HEK293T (cell line): ENCODE data around the gene CCDC138.

Source experiments
- ARNT ChIP-seq: fragments of 450-650 bp; IDR thresholded peaks from 2 replicates; pipeline ENCODE4 v1.6.1; 2017; ENCODE audit warnings: mild to moderate bottlenecking
- BHLHE40 ChIP-seq: fragments of 450-650 bp; IDR thresholded peaks from 2 replicates; pipeline ENCODE4 v1.6.1; 2016; ENCODE audit warnings: mild to moderate bottlenecking, moderate library complexity, borderline replicate concordance
- CTBP1 ChIP-seq: fragments of 450-650 bp; IDR thresholded peaks from 2 replicates; pipeline ENCODE4 v1.6.1; 2016; ENCODE audit warnings: borderline replicate concordance
- ELF4 ChIP-seq: fragments of 450-650 bp; IDR thresholded peaks from 2 replicates; pipeline ENCODE4 v1.6.1; 2017; ENCODE audit warnings: antibody characterized with exemption
- FOXA1 ChIP-seq: fragments of 450-650 bp; IDR thresholded peaks from 2 replicates; pipeline ENCODE4 v1.6.1; 2016; ENCODE audit warnings: mild to moderate bottlenecking
- FOXM1 ChIP-seq: fragments of 450-650 bp; IDR thresholded peaks from 2 replicates; pipeline ENCODE4 v1.6.1; 2017; ENCODE audit warnings: mild to moderate bottlenecking, borderline replicate concordance
- HDGF ChIP-seq: fragments of 450-650 bp; IDR thresholded peaks from 2 replicates; pipeline ENCODE4 v1.6.1; 2017; ENCODE audit warnings: antibody characterized with exemption, borderline replicate concordance
- L3MBTL2 ChIP-seq: fragments of 450-650 bp; conservative IDR thresholded peaks from 2 replicates; pipeline ENCODE4 v1.6.1; 2016; ENCODE audit warnings: mild to moderate bottlenecking
- LEF1 ChIP-seq: fragments of 450-650 bp; IDR thresholded peaks from 2 replicates; pipeline ENCODE4 v1.6.1; 2017; ENCODE audit warnings: mild to moderate bottlenecking, borderline replicate concordance
- NFRKB ChIP-seq: fragments of 450-650 bp; IDR thresholded peaks from 2 replicates; pipeline ENCODE4 v1.6.1; 2016; ENCODE audit warnings: mild to moderate bottlenecking, moderate library complexity
- SP1 ChIP-seq: fragments of 450-650 bp; IDR thresholded peaks from 2 replicates; pipeline ENCODE4 v1.6.1; 2017
- SUZ12 ChIP-seq: fragments of 450-650 bp; IDR thresholded peaks from 2 replicates; pipeline ENCODE4 v1.6.1; 2016; ENCODE audit warnings: mild to moderate bottlenecking
- TARDBP ChIP-seq: fragments of 450-650 bp; IDR thresholded peaks from 2 replicates; pipeline ENCODE4 v1.6.1; 2016
- TF ChIP-seq, protein P1 (sequence below): fragments of 450-650 bp; IDR thresholded peaks from 2 replicates; pipeline ENCODE4 v1.6.1; 2016

DNA sequence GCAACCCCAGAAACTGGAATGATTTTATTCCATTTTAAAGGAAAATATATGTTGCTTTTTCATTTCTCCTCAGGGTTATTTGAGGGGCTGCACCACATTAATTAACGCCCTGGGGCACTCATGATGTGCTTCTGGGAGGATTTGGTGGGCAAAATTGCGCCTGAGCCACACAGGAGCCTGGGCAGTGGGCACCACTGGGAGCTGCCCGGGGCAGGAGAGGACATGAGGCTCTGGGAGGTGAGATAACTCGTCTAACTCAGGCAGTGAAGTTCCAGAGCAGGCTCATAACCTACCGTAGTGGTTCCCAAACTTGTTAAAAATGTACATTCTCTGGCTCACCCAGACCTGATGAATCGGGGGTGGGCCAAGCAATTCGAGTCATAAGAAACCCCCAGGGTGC, 134.1 kb downstream of the CCDC138 start:
- no peak for TF ChIP-seq TARDBP
- no peak for TF ChIP-seq ARNT
- TF ChIP-seq BHLHE40, result no peak
- no peak for TF ChIP-seq ELF4
- TF ChIP-seq FOXM1, result no peak
- TF ChIP-seq, protein P1, sequence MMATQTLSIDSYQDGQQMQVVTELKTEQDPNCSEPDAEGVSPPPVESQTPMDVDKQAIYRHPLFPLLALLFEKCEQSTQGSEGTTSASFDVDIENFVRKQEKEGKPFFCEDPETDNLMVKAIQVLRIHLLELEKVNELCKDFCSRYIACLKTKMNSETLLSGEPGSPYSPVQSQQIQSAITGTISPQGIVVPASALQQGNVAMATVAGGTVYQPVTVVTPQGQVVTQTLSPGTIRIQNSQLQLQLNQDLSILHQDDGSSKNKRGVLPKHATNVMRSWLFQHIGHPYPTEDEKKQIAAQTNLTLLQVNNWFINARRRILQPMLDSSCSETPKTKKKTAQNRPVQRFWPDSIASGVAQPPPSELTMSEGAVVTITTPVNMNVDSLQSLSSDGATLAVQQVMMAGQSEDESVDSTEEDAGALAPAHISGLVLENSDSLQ, result no peak
- no peak for TF ChIP-seq L3MBTL2
- TF ChIP-seq SP1, result no peak
- TF ChIP-seq FOXA1, result no peak
- TF ChIP-seq NFRKB, result no peak
- no peak for TF ChIP-seq SUZ12
- TF ChIP-seq HDGF, result no peak
- TF ChIP-seq CTBP1, result no peak
- TF ChIP-seq LEF1, result no peak
